GM08714 (cell line): Measurements from ENCODE around the gene HIVEP3.

Source experiments
- H3K4me3 ChIP-seq: fragments of 200-500 bp; sonication (Bioruptor generic); 2 replicates; pipeline ENCODE4 v1.5.1; 2014; ENCODE audit warnings: mild to moderate bottlenecking, low read length, inconsistent platforms
- ZNF274 ChIP-seq: IDR thresholded peaks from 2 replicates; pipeline ENCODE4 v1.6.1; 2012; ENCODE audit warnings: mild to moderate bottlenecking, low read depth, low read length

HIVEP3 gene

GRCh38 chr1:41523949-41524675 is 394.6 kb downstream of the HIVEP3 start:
- TF ChIP-seq ZNF274, result no peak
- H3K4me3 ChIP-seq, result no peak overlapping the region

DNA sequence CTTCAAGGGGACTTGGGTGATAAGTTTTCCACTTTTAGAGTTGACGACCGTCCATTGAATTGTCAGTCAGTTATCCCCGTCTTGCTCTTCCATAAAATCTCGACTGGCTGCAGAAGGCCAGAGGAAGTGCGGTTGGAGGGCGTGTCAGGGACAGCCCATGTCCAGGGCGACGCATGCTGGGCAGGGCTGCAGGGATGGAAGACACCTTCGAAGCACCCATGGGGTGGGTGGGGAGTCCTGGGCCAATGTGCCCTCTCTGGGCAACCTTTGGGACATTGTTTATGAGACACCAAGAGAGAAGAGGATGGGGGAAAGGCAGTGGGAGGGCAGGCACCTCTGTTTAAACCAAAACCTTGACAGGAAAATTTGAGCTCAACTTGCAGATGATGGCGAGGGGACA is 395.7 kb downstream of the HIVEP3 start:
- no peak for TF ChIP-seq ZNF274

DNA sequence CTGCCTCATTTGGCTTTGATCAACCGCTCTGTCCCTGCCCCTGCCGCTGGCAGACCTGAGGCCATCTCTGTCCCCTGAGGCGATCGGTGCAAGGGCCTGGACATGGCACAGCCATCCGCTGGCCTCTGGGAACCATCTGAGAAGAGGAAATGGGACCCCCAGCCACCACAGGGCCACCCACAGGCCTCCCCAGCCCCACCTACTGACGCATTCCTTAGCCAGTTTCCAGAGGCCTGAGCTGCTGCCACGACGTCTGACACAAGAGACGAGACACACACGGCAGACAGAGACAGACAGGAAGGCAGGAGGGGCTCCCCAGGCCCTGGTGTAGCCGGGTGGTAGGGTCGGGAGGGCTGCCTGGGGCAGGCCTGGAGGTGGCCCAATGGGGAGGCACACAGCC is 397.0 kb downstream of the HIVEP3 start:
- H3K4me3 ChIP-seq, result no peak overlapping the region
- no peak for TF ChIP-seq ZNF274

More for the DNA sequence above, 395.7 kb downstream of the HIVEP3 start:
- H3K4me3 ChIP-seq, result no peak overlapping the region

DNA sequence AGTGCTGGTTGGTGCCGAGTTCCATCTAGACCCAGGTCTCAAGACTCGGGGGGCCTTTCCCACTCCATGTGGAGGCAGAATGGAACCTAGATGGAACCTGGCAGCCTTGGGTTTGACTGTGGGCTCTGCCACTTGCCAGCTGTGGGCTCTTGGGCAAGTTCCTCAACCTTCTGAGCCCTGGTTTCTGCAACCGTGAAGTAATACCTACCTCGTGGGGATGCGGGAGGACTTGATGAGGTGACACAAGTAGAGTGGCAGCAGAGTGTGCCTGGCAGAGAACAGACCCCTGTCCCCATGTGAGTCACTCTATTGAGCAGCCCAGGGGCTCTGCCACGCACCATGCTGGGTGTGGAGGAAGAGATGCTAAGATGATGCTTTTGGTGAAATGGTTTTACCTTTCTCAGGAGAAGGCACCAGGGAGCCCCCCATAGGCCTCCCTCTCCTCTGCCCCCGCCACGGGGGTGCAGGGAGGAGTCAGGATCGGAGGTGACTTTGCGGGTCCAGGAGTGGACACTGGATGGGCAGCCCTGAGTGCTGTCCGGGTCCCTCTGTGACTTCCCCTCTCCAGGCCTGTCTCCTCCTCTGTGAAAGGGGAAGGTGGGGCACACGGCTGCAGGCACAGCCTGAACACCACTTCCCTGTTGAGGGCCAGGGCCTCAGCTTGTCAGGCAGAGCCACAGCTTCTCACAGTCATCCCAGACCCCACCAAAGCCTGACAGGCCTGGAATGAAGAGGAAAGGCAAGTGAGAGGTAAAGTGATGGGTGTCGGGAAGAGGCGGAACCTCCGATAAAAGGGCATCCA is 397.6 kb downstream of the HIVEP3 start:
- TF ChIP-seq ZNF274, result no peak
- no peak overlapping the region for H3K4me3 ChIP-seq

- H3K4me3 ChIP-seq, result no peak overlapping the region
- no peak for TF ChIP-seq ZNF274
Measured at GRCh38 chr1:41519667-41520066, 399.1 kb downstream of the HIVEP3 start.

DNA sequence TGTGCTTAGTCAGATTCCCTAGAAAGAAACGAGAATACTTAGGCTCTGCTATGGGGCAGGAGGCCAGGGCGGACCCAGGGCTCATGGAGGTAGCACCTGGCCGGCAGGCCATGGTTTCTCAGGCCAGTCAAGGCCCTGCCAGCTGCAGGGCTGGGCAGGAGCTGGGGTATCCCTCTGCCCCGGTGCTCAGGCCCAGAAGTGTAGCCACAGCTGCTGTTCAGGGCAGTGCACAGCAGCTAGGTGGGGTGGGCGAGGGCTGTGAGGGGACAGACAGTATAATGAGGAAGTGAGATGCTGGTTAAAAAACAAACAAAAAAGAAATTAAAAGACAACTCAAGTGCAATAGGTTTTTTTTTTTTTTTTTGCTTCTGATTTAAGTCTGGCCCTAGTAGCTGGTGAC is 400.3 kb downstream of the HIVEP3 start:
- no peak overlapping the region for H3K4me3 ChIP-seq

DNA sequence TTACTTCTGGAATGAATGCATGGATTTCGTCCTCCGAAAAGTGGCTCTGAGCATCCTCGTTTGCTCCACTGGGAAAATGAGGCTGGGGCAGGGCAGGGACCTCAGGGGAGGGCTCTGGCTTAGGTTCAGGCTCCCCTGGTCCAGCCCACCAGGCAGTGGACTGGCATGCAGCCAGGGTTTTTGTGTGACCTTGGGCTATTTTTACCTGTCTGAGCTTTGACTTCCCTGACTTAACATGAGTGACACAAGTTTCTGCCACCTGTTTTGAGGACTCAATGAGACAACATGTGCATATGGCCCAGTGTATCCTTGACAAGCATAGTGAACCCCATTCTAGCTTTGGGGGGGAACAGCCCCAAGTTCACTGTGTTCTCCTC is 401.7 kb downstream of the HIVEP3 start:
- no peak overlapping the region for H3K4me3 ChIP-seq
- no peak for TF ChIP-seq ZNF274

More for the DNA sequence above, 400.3 kb downstream of the HIVEP3 start:
- no peak for TF ChIP-seq ZNF274

GRCh38 chr1:41516168-41517061 is 402.3 kb downstream of the HIVEP3 start:
- H3K4me3 ChIP-seq, result peak overlapping the region; percentile 5; the same call in 1 of the 2 replicates
- TF ChIP-seq ZNF274, result no peak

DNA sequence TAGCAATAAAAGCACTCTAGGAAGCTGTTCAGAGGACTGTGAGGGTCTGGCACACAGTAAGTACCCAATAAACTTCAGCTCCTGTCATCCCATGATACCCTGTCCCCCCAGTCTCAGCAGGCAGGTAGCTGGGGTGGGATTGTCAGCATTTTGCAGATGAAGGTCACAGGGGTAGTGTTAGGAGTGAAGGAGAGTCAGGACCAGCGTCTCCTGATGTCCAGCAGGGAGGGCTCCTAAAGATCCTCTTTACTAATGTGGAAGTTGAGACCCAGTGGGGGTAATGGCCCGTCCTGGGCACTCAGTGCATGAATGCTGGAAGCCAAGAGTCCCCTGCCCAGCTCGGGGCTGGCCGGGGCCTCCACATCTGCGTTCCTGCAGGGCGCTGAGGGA is 402.9 kb downstream of the HIVEP3 start:
- no peak overlapping the region for H3K4me3 ChIP-seq

GRCh38 chr1:41515131-41515678 is 403.5 kb downstream of the HIVEP3 start:
- no peak overlapping the region for H3K4me3 ChIP-seq
- TF ChIP-seq ZNF274, result no peak

More for the DNA sequence above, 402.9 kb downstream of the HIVEP3 start:
- TF ChIP-seq ZNF274, result no peak

- H3K4me3 ChIP-seq, result no peak overlapping the region
- TF ChIP-seq ZNF274, result no peak
Measured at GRCh38 chr1:41514381-41514780, 404.3 kb downstream of the HIVEP3 start.

GRCh38 chr1:41513383-41513735 is 405.4 kb downstream of the HIVEP3 start:
- no peak overlapping the region for H3K4me3 ChIP-seq
- TF ChIP-seq ZNF274, result no peak

- no peak for TF ChIP-seq ZNF274
Measured at GRCh38 chr1:41512701-41513382, 405.9 kb downstream of the HIVEP3 start.

DNA sequence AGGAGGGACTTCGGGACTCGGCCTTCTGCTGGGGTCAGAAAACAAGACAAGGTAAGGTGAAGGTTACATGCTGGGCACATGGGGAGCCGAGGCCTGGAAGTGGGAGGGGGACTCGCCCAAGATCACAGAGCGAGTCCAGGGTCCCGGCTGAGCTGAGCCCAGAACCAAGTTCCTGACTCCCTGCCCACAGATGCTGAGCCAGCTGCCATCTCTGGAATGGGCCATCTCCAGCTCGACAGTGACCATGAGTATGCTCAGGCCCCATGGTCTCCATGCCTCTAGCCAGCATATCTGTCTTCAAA is 407.5 kb downstream of the HIVEP3 start:
- TF ChIP-seq ZNF274, result no peak

More at GRCh38 chr1:41512701-41513382, 405.9 kb downstream of the HIVEP3 start:
- H3K4me3 ChIP-seq, result no peak overlapping the region

More for the DNA sequence above, 407.5 kb downstream of the HIVEP3 start:
- H3K4me3 ChIP-seq, result no peak overlapping the region
